Skeletal muscle satellite cell (primary cell): ENCODE results near the gene INTS2.
"Not testable (repeated sequence)": the region's sequence is repeated elsewhere in the genome, so short reads cannot be mapped to it uniquely, and the experiment has no call there.

Experiments
- H3K27me3 ChIP-seq: 2 replicates; pipeline ENCODE4 v1.7.0; 2013; ENCODE audit warnings: low read length; ENCODE audit not compliant: control insufficient read depth, insufficient read depth
- H3K36me3 ChIP-seq: 2 replicates; pipeline ENCODE4 v1.7.0; 2013; ENCODE audit warnings: mild to moderate bottlenecking, control low read depth, low read length; ENCODE audit not compliant: insufficient read depth
- H3K4me1 ChIP-seq: 2 replicates; pipeline ENCODE4 v1.7.0; 2013; ENCODE audit warnings: low read length; ENCODE audit not compliant: control insufficient read depth, insufficient read depth
- H3K4me2 ChIP-seq: 2 replicates; pipeline ENCODE4 v1.7.0; 2013; ENCODE audit warnings: mild to moderate bottlenecking, low read length
- H3K4me3 ChIP-seq: 2 replicates; pipeline ENCODE4 v1.7.0; 2013; ENCODE audit warnings: low read length
- H3K9ac ChIP-seq: 2 replicates; pipeline ENCODE4 v1.7.0; 2013; ENCODE audit warnings: mild to moderate bottlenecking, low read depth, low read length, moderate library complexity
- H3K9me3 ChIP-seq: replicated peaks from 2 replicates; pipeline ENCODE4 v1.7.0; 2013; ENCODE audit warnings: mild to moderate bottlenecking, control low read depth, low read length

The INTS2 gene

GRCh38 chr17:61832463-61832862 lies 95.3 kb downstream of the INTS2 start:
- Histone ChIP-seq H3K4me3 (no peak overlapping the region), H3K9ac (no peak overlapping the region), H3K9me3 (no peaks in the 10 kb centered on the region), H3K36me3 (no peaks in the 10 kb centered on the region), H3K4me2 (no peak overlapping the region), H3K27me3 (no peaks in the 10 kb centered on the region), H3K4me1 (peaks cover 5% of the 10 kb centered on the region)

DNA sequence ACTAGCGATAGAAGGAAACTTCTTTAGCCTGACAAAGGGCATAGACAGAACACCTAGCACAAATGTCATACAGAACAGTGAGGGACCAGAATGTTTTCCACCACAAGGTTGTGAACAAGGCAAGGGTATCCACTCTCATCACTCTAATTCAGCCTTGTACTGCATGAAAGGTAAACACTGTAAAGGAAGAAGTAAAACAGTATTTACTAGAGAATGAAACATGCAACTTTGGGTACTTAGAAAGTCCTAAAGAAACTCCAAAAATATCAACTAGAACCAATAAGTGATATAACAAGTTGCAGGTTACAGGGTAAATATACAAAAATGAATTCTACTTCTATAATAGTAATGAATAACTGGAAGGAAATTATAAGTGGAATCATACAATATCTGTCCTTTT lies 96.7 kb downstream of the INTS2 start:
- Histone ChIP-seq H3K9ac (no peak overlapping the region), H3K4me2 (no peak overlapping the region), H3K4me3 (no peak overlapping the region), H3K9me3 (no peaks in the 10 kb centered on the region), H3K27me3 (no peaks in the 10 kb centered on the region), H3K36me3 (no peaks in the 10 kb centered on the region), H3K4me1 (peaks cover 5% of the 10 kb centered on the region)

DNA sequence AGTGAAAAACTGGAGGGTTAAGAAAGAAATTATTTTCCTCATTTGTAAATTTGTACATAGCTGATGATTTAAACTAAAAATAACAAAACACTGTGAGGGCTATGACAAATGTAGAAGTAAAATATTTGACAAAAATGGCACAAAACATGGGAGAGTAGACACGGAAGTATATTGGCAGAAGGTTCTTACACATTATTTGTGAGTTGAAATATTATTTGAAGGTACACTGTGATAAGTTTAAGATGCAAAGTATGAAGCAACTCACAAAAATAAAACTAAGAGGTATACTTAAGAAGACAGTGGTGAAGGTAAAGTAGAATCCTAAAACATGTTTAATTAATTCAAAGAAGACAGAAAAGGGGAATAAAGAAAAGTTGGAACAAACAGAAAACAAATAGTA lies 99.1 kb downstream of the INTS2 start:
- no peaks in the 10 kb centered on the region for H3K27me3 ChIP-seq
- H3K9me3 ChIP-seq: no peaks in the 10 kb centered on the region
- peaks cover 3% of the 10 kb centered on the region for H3K4me1 ChIP-seq
- H3K36me3 ChIP-seq: no peaks in the 10 kb centered on the region
- H3K9ac ChIP-seq: no peak overlapping the region
- no peak overlapping the region for H3K4me3 ChIP-seq
- no peak overlapping the region for H3K4me2 ChIP-seq

DNA sequence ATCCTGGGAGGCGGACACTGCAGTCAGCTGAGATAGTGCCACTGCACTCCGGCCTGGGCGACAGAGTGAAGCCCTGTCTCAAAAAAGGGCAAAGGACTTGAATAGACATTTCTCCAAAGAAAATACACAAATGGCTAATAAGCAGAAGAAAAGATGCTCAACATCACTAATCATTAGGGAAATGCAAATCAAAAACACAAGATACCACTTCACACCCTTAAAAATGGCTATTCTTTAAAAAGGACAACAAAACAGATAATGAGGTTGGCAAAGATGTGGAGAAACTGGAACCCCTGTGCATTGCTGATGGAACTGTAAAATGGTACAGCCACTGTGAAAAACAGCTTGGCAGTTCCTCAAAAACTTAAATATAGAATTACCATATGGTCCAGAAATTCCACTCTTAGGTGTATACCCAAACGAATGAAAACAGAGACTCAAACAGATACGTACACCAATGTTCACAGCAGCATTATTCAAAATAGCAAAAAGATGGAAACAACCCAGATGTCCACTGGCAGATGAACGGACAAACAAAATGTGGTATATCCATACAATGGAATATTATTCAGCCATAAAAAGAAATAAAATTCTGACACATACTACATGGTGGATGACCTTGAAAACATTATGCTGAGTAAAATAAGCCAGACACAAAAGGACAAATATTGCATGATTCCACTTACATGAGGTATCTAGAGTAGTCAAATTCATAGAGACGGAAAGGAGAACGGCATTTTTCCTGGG lies 100.0 kb downstream of the INTS2 start:
- Histone ChIP-seq H3K36me3 (no peaks in the 10 kb centered on the region), H3K27me3 (no peaks in the 10 kb centered on the region), H3K9me3 (no peaks in the 10 kb centered on the region), H3K4me2 (no peak overlapping the region), H3K4me3 (no peak overlapping the region), H3K4me1 (no peaks in the 10 kb centered on the region), H3K9ac (no peak overlapping the region)

GRCh38 chr17:61826866-61827265 lies 100.9 kb downstream of the INTS2 start:
- H3K4me1 ChIP-seq, H3K27me3 ChIP-seq: not testable (repeated sequence)

DNA sequence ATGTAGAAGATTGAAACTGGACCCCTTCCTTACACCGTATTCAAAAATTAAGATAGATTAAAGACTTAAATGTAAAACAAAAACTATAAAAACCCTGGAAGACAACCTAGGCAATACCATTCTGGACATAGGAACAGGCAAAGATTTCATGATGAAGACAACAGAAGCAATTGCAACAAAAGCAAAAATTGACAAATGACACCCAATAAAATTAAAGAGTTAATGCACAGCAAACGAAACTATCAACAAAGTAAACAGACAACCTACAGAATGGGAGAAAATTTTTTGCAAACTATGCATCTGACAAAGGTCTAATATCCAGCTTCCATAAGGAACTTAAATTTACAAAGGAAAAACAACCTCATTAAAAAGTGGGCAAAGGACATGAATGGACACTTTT lies 101.6 kb downstream of the INTS2 start:
- not testable (repeated sequence) for H3K9me3 ChIP-seq, H3K9ac ChIP-seq, H3K27me3 ChIP-seq, H3K4me3 ChIP-seq, H3K4me2 ChIP-seq, H3K4me1 ChIP-seq, H3K36me3 ChIP-seq

More at GRCh38 chr17:61826866-61827265, 100.9 kb downstream of the INTS2 start:
- not testable (repeated sequence) for H3K9me3 ChIP-seq, H3K9ac ChIP-seq, H3K4me3 ChIP-seq, H3K36me3 ChIP-seq, H3K4me2 ChIP-seq

DNA sequence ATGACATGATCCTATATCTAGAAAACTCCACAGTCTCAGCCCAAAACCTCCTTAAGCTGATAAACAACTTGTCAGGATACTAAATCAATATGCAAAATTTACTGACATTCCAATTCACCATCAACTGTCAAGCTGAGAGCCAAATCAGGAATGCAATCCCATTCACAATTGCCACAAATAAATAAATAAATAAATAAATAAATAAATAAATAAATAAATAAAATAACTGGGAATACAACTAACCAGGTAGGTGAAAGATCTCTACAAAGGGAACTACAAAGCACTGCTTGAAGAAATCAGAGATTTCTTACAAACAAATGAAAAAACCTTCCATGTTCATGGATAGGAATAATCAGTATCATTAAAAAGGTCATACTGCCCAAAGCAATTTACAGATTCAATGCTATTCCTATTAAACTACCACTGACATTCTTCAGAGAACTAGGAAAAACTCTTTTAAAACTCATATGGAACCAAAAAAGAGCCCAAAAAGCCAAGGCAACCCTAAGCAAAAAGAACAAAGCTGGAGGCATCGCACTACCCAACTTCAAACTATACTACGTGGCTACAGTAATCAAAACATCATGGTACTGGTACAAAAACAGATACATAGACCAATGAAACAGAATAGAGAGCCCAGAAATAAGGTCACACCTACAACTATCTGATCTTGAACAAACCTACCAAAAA lies 102.2 kb downstream of the INTS2 start:
- Histone ChIP-seq H3K27me3 (no peaks in the 10 kb centered on the region), H3K9me3 (no peaks in the 10 kb centered on the region), H3K9ac (no peak overlapping the region), H3K4me1 (no peaks in the 10 kb centered on the region), H3K36me3 (no peaks in the 10 kb centered on the region), H3K4me3 (no peak overlapping the region), H3K4me2 (no peak overlapping the region)

GRCh38 chr17:61822326-61823285 lies 105.2 kb downstream of the INTS2 start:
- Histone ChIP-seq H3K36me3 (no peaks in the 10 kb centered on the region), H3K4me2 (no peak overlapping the region), H3K4me1 (no peaks in the 10 kb centered on the region), H3K27me3 (no peaks in the 10 kb centered on the region), H3K4me3 (no peak overlapping the region), H3K9me3 (no peaks in the 10 kb centered on the region), H3K9ac (no peak overlapping the region)

- H3K4me2 ChIP-seq: no peak overlapping the region
These were observed 106.1 kb downstream of the INTS2 start for GRCh38 chr17:61821655-61822054.

DNA sequence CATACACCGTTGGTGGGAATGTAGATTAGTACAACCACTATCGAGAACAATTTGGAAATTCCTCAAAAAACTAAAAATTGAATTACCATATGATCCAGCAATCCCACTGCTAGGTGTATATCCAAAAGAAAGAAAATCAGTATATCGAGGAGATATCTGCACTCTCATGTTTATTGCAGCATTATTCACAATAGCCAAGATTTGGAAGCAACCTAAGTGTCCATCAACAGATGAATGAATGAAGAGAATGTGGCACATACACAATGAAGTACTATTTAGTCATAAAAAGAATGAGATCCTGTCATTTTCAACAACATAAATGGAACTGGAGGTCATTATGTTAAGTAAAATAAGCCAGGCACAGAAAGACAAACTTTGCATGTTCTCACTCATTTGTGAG lies 108.5 kb downstream of the INTS2 start:
- H3K9me3 ChIP-seq, H3K4me2 ChIP-seq, H3K4me3 ChIP-seq, H3K9ac ChIP-seq, H3K36me3 ChIP-seq, H3K4me1 ChIP-seq, H3K27me3 ChIP-seq: not testable (repeated sequence)

More at GRCh38 chr17:61821655-61822054, 106.1 kb downstream of the INTS2 start:
- H3K9ac ChIP-seq: no peak overlapping the region
- H3K9me3 ChIP-seq: no peaks in the 10 kb centered on the region
- H3K4me3 ChIP-seq: no peak overlapping the region
- H3K27me3 ChIP-seq: no peaks in the 10 kb centered on the region
- H3K4me1 ChIP-seq: no peaks in the 10 kb centered on the region
- H3K36me3 ChIP-seq: no peaks in the 10 kb centered on the region

GRCh38 chr17:61818225-61818624 lies 109.6 kb downstream of the INTS2 start:
- Histone ChIP-seq H3K9ac (no peak overlapping the region), H3K4me2 (no peak overlapping the region), H3K4me1 (peaks cover 3% of the 10 kb centered on the region), H3K9me3 (no peaks in the 10 kb centered on the region), H3K4me3 (no peak overlapping the region), H3K27me3 (no peaks in the 10 kb centered on the region), H3K36me3 (no peaks in the 10 kb centered on the region)
